Tibial nerve (tissue), 3 donors: Measurements from ENCODE around the gene ZNF701.

Experiments
- CTCF ChIP-seq, 5 experiments: fragments of 200-600 bp in 3 of 5; fragments of 450-650 bp in 2 of 5; sonication (generic) in 3 of 5; IDR thresholded peaks; one replicate each; pipeline ENCODE4 v1.5.1; 2016 to 2019; ENCODE audit warnings: antibody characterized with exemption in 5 of 5, mild to moderate bottlenecking in 3 of 5, moderate library complexity in 2 of 5
- POLR2A ChIP-seq, 2 donors: fragments of 450-650 bp; IDR thresholded peaks; one replicate each; pipeline ENCODE4 v1.6.1; 2017; ENCODE audit warnings: antibody characterized with exemption in 2 of 2, mild to moderate bottlenecking in 2 of 2, moderate library complexity in 2 of 2

- no peak for TF ChIP-seq CTCF (IDR thresholded peaks at IDR 0.05)
- no peak for TF ChIP-seq POLR2A (IDR thresholded peaks at IDR 0.05)
Observed at GRCh38 chr19:52533901-52534300, 36.2 kb upstream of the ZNF701 start.
